ENCODE data around the gene PCNX2.

Gene PCNX2

GRCh38 chr1:233281711-233282581 is 13.6 kb downstream of the PCNX2 start:
- Histone ChIP-seq H3K4me3 (ENCODE audit: low read length) (no peak overlapping the region), H3K27me3 (ENCODE audit: insufficient read depth, low read length) (no peaks in the 10 kb centered on the region), H3K27ac (ENCODE audit: low read length) (no peak overlapping the region), H3K36me3 (ENCODE audit: insufficient read depth, low read depth, low read length) (no peaks in the 10 kb centered on the region; the same call in 1 of the 2 replicates), H3K4me1 (ENCODE audit: insufficient read depth, low read length) (no peaks in the 10 kb centered on the region), H3K9ac (ENCODE audit: low read depth, low read length) (no peak overlapping the region), H3K9me3 (ENCODE audit: insufficient read depth, low read depth, low read length) (no peaks in the 10 kb centered on the region)

DNA sequence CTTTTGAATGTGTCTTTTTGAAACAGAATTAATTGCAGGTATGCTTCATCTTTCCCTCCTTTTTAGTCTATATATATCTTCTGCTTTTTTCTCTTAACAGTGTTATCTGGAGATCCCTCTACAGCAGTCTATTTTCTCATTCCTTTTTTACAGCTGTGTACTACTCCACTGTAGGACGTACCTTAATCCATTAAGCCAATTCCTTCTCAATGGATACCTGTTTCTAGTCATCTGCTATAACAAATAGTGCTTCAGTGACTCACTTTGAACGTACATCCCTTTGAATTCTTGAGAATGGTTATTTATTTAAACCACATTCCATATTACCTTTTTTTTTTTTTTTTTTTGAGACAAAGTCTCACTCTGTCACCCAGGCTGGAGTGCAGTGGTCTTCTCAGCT is 15.6 kb downstream of the PCNX2 start:
- Histone ChIP-seq H3K4me3 (ENCODE audit: low read length) (no peak overlapping the region), H3K27ac (ENCODE audit: low read length) (no peak overlapping the region), H3K36me3 (ENCODE audit: insufficient read depth, low read depth, low read length) (0 out of 2 replicates have a peak, but pooled peaks cover 5% of the 10 kb centered on the region), H3K9me3 (ENCODE audit: insufficient read depth, low read depth, low read length) (no peaks in the 10 kb centered on the region), H3K27me3 (ENCODE audit: insufficient read depth, low read length) (no peaks in the 10 kb centered on the region), H3K9ac (ENCODE audit: low read depth, low read length) (no peak overlapping the region), H3K4me1 (ENCODE audit: insufficient read depth, low read length) (no peaks in the 10 kb centered on the region)

- Histone ChIP-seq H3K9ac (ENCODE audit: low read depth, low read length) (no peak overlapping the region), H3K27ac (ENCODE audit: low read length) (no peak overlapping the region), H3K36me3 (ENCODE audit: insufficient read depth, low read depth, low read length) (0 out of 2 replicates have a peak, but pooled peaks cover 12% of the 10 kb centered on the region), H3K4me1 (ENCODE audit: insufficient read depth, low read length) (no peaks in the 10 kb centered on the region), H3K27me3 (ENCODE audit: insufficient read depth, low read length) (no peaks in the 10 kb centered on the region), H3K9me3 (ENCODE audit: insufficient read depth, low read depth, low read length) (no peaks in the 10 kb centered on the region), H3K4me3 (ENCODE audit: low read length) (no peak overlapping the region)
Measured at GRCh38 chr1:233278631-233279030, 16.9 kb downstream of the PCNX2 start.

DNA sequence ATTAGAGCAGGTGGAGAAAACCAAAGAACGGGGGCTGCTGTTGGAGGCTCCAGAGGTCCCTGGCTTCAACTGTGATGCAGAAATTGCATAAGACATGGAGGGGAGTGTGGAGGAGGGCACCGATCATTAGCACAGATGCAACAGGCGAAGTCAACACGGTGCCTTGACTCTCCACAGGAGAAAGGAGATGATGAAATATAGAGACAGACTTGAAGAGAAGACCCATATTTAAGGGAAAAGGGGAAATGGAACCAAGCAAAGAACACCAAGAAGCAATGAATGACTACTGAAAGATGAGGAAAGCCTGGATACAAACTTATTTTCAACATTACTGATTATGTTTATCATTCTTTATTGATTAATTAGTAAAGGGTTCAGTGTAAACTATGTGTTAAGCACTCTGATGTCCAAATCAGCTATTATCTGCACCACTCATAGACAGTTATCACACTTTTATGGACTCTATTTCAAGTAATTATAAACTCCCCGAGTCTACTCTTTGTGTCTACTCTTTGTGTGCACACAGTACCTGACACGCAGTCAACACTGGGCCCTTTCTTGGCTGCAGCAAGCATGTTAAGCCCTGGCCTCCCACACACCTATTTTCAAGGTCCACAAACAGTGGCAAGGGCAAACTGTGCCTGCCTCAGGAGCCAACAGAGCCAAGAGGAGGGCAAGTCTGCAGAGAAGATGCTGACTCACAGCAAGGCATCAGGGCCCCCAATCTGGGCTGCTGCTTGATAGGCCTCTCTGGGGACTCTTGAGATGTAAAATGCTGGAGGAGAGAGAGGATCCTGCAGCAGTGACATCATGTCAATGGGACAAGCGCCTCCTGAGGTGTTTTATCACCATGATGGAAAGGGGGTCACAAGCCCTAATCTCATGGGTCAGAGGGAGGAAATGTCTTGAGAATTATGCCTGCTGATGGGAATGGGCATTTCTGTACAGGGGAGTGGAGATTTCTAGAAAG is 17.6 kb downstream of the PCNX2 start:
- Histone ChIP-seq H3K9ac (ENCODE audit: low read depth, low read length) (no peak overlapping the region), H3K4me1 (ENCODE audit: insufficient read depth, low read length) (no peaks in the 10 kb centered on the region), H3K36me3 (ENCODE audit: insufficient read depth, low read depth, low read length) (0 out of 2 replicates have a peak, but pooled peaks cover 12% of the 10 kb centered on the region), H3K27me3 (ENCODE audit: insufficient read depth, low read length) (no peaks in the 10 kb centered on the region), H3K9me3 (ENCODE audit: insufficient read depth, low read depth, low read length) (no peaks in the 10 kb centered on the region), H3K4me3 (ENCODE audit: low read length) (no peak overlapping the region), H3K27ac (ENCODE audit: low read length) (no peak overlapping the region)

- Histone ChIP-seq H3K9me3 (ENCODE audit: insufficient read depth, low read depth, low read length) (no peaks in the 10 kb centered on the region), H3K36me3 (ENCODE audit: insufficient read depth, low read depth, low read length) (peaks cover 15% of the 10 kb centered on the region; the same call in 1 of the 2 replicates), H3K4me3 (ENCODE audit: low read length) (no peak overlapping the region), H3K9ac (ENCODE audit: low read depth, low read length) (no peak overlapping the region), H3K27me3 (ENCODE audit: insufficient read depth, low read length) (no peaks in the 10 kb centered on the region), H3K27ac (ENCODE audit: low read length) (no peak overlapping the region), H3K4me1 (ENCODE audit: insufficient read depth, low read length) (no peaks in the 10 kb centered on the region)
Measured at GRCh38 chr1:233269656-233270055, 25.9 kb downstream of the PCNX2 start.

GRCh38 chr1:233268389-233269022 is 27.0 kb downstream of the PCNX2 start:
- H3K27ac ChIP-seq (ENCODE audit: low read length) = no peak overlapping the region
- no peaks in the 10 kb centered on the region for H3K4me1 ChIP-seq (ENCODE audit: insufficient read depth, low read length)
- no peak overlapping the region for H3K4me3 ChIP-seq (ENCODE audit: low read length)
- H3K36me3 ChIP-seq (ENCODE audit: insufficient read depth, low read depth, low read length) = peaks cover 12% of the 10 kb centered on the region; the same call in 1 of the 2 replicates
- H3K9ac ChIP-seq (ENCODE audit: low read depth, low read length) = no peak overlapping the region
- H3K27me3 ChIP-seq (ENCODE audit: insufficient read depth, low read length) = no peaks in the 10 kb centered on the region
- no peaks in the 10 kb centered on the region for H3K9me3 ChIP-seq (ENCODE audit: insufficient read depth, low read depth, low read length)

DNA sequence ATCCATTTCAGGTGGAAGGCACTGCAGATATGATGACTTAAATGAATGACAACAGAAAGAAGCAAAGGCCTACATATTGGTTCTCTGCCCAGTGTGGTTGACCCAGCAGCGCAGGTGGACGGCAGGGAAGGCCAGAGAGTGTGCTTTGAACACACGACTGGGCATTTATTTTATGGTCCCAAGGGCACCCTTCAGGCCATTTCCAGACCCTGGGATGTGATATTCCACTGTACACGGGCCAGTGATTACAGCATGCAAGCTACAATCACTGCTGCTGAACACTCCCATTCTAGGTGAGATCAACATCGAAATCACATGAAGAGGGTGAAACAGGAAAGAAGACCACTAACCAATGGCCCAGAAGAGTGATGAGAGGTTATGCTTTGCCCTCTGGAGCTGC is 33.8 kb downstream of the PCNX2 start:
- H3K27ac ChIP-seq (ENCODE audit: low read length) = no peak overlapping the region
- no peaks in the 10 kb centered on the region for H3K4me1 ChIP-seq (ENCODE audit: insufficient read depth, low read length)
- H3K9me3 ChIP-seq (ENCODE audit: insufficient read depth, low read depth, low read length) = no peaks in the 10 kb centered on the region
- H3K36me3 ChIP-seq (ENCODE audit: insufficient read depth, low read depth, low read length) = peaks cover 63% of the 10 kb centered on the region
- H3K9ac ChIP-seq (ENCODE audit: low read depth, low read length) = no peak overlapping the region
- H3K27me3 ChIP-seq (ENCODE audit: insufficient read depth, low read length) = no peaks in the 10 kb centered on the region
- no peak overlapping the region for H3K4me3 ChIP-seq (ENCODE audit: low read length)

- H3K9me3 ChIP-seq (ENCODE audit: insufficient read depth, low read depth, low read length) = no peaks in the 10 kb centered on the region
- H3K36me3 ChIP-seq (ENCODE audit: insufficient read depth, low read depth, low read length) = peaks cover 64% of the 10 kb centered on the region
- H3K4me3 ChIP-seq (ENCODE audit: low read length) = no peak overlapping the region
- no peak overlapping the region for H3K9ac ChIP-seq (ENCODE audit: low read depth, low read length)
- no peak overlapping the region for H3K27ac ChIP-seq (ENCODE audit: low read length)
- no peaks in the 10 kb centered on the region for H3K4me1 ChIP-seq (ENCODE audit: insufficient read depth, low read length)
- no peaks in the 10 kb centered on the region for H3K27me3 ChIP-seq (ENCODE audit: insufficient read depth, low read length)
Measured at GRCh38 chr1:233261206-233261605, 34.3 kb downstream of the PCNX2 start.

DNA sequence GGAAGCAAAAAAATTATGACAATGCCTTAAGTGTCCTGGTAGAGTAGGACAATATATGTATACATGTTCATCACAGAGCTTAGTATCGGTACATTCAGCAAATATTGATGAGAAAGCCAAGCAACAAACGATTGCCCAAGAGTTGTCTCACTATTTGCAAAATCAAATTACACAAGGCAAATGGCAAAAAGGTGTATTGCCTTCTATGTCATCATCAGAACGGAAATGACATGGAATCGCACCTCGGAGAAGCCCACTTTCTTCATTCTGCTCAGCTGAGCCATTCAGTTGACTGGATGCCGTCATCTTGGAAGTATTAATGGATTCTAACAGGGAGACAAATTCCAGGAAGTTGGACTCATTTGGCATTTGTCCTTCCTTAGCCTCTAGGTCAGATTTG is 37.7 kb downstream of the PCNX2 start:
- H3K9me3 ChIP-seq (ENCODE audit: insufficient read depth, low read depth, low read length) = no peaks in the 10 kb centered on the region
- no peak overlapping the region for H3K27ac ChIP-seq (ENCODE audit: low read length)
- H3K4me1 ChIP-seq (ENCODE audit: insufficient read depth, low read length) = no peaks in the 10 kb centered on the region
- H3K9ac ChIP-seq (ENCODE audit: low read depth, low read length) = no peak overlapping the region
- H3K36me3 ChIP-seq (ENCODE audit: insufficient read depth, low read depth, low read length) = peaks cover 88% of the 10 kb centered on the region
- no peaks in the 10 kb centered on the region for H3K27me3 ChIP-seq (ENCODE audit: insufficient read depth, low read length)
- no peak overlapping the region for H3K4me3 ChIP-seq (ENCODE audit: low read length)

GRCh38 chr1:233256789-233257188 is 38.7 kb downstream of the PCNX2 start:
- no peaks in the 10 kb centered on the region for H3K9me3 ChIP-seq (ENCODE audit: insufficient read depth, low read depth, low read length)
- peaks cover 89% of the 10 kb centered on the region for H3K36me3 ChIP-seq (ENCODE audit: insufficient read depth, low read depth, low read length)
- H3K27ac ChIP-seq (ENCODE audit: low read length) = no peak overlapping the region
- no peak overlapping the region for H3K4me3 ChIP-seq (ENCODE audit: low read length)
- H3K27me3 ChIP-seq (ENCODE audit: insufficient read depth, low read length) = no peaks in the 10 kb centered on the region
- H3K4me1 ChIP-seq (ENCODE audit: insufficient read depth, low read length) = no peaks in the 10 kb centered on the region; the same call in 1 of the 2 replicates
- no peak overlapping the region for H3K9ac ChIP-seq (ENCODE audit: low read depth, low read length)

- Histone ChIP-seq H3K27ac (ENCODE audit: low read length) (no peak overlapping the region), H3K9me3 (ENCODE audit: insufficient read depth, low read depth, low read length) (no peaks in the 10 kb centered on the region), H3K4me3 (ENCODE audit: low read length) (no peak overlapping the region), H3K9ac (ENCODE audit: low read depth, low read length) (no peak overlapping the region), H3K27me3 (ENCODE audit: insufficient read depth, low read length) (no peaks in the 10 kb centered on the region), H3K36me3 (ENCODE audit: insufficient read depth, low read depth, low read length) (peaks cover 89% of the 10 kb centered on the region), H3K4me1 (ENCODE audit: insufficient read depth, low read length) (peaks cover under 1% of the 10 kb centered on the region; the same call in 1 of the 2 replicates)
Measured at GRCh38 chr1:233256191-233256590, 39.3 kb downstream of the PCNX2 start.
